ENCODE measurements around the gene TM7SF3.

GRCh38 chr12:26953447-26953846 lies 60.7 kb downstream of the TM7SF3 start:
- no peak for TF ChIP-seq CTCF (IDR thresholded peaks at IDR 0.05)
- no peak for TF ChIP-seq EZH2 (IDR thresholded peaks at IDR 0.05)
- no peak for TF ChIP-seq EZH2phosphoT487 (IDR thresholded peaks at IDR 0.05)
